Fibroblast of lung (primary cell): ENCODE results near the gene CRIP2.

ENCODE experiments used
- EZH2 ChIP-seq: IDR thresholded peaks from 2 replicates; pipeline ENCODE4 v1.5.1; 2012; ENCODE audit warnings: low read length, control low read depth, mild to moderate bottlenecking; ENCODE audit errors: missing control alignments
- TF ChIP-seq, protein P1 (sequence below), 2 donors: IDR thresholded peaks in 1 of 2; conservative IDR thresholded peaks in 1 of 2; 1 replicate in 1 of 2; 2 replicates in 1 of 2; pipeline ENCODE4 v1.5.1; 2011 to 2012; ENCODE audit warnings: low read length in 2 of 2, control low read depth in 1 of 2, inconsistent platforms in 1 of 2, low read depth in 1 of 2, mild to moderate bottlenecking in 1 of 2

DNA sequence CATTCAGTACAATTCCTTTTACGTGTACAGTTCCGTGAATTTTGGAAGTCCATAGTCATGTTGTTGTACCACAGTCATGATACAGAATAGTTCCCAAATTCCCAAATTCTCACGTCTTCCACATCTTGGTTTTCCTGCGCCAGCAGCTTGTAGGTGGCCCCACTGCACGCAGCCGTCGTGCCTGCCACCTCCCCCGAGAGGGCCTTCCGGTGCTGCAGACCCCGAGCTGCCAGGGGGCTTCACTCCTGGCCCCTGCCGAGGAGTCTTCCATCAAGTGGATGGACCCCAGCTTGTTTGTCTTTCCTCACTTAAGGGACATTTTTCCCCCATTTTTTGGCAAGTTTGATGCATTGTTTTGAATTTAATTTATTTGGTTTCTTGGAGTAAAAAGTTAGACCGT lies 38.2 kb upstream of the CRIP2 start:
- TF ChIP-seq, protein P1, sequence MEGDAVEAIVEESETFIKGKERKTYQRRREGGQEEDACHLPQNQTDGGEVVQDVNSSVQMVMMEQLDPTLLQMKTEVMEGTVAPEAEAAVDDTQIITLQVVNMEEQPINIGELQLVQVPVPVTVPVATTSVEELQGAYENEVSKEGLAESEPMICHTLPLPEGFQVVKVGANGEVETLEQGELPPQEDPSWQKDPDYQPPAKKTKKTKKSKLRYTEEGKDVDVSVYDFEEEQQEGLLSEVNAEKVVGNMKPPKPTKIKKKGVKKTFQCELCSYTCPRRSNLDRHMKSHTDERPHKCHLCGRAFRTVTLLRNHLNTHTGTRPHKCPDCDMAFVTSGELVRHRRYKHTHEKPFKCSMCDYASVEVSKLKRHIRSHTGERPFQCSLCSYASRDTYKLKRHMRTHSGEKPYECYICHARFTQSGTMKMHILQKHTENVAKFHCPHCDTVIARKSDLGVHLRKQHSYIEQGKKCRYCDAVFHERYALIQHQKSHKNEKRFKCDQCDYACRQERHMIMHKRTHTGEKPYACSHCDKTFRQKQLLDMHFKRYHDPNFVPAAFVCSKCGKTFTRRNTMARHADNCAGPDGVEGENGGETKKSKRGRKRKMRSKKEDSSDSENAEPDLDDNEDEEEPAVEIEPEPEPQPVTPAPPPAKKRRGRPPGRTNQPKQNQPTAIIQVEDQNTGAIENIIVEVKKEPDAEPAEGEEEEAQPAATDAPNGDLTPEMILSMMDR (conservative IDR thresholded peaks at IDR 0.05 in 1 of 2, IDR thresholded peaks at IDR 0.05 in 1 of 2; ENCODE audit: low read depth in 1 of 2, low read length in 2 of 2): no peak
- TF ChIP-seq EZH2: no peak
